Stimulated activated CD4-positive, alpha-beta T cell treated with anti-CD3 and anti-CD28 coated beads, Interleukin-2, amount 100 ng/mL, for 48 hours (primary cell): ENCODE measurements around the gene TSPO.

ENCODE experiments used
- DNase-seq, 2 donors: peaks; one replicate each; pipeline ENCODE4 v3.0.0-alpha.2; 2020

Gene TSPO

DNA sequence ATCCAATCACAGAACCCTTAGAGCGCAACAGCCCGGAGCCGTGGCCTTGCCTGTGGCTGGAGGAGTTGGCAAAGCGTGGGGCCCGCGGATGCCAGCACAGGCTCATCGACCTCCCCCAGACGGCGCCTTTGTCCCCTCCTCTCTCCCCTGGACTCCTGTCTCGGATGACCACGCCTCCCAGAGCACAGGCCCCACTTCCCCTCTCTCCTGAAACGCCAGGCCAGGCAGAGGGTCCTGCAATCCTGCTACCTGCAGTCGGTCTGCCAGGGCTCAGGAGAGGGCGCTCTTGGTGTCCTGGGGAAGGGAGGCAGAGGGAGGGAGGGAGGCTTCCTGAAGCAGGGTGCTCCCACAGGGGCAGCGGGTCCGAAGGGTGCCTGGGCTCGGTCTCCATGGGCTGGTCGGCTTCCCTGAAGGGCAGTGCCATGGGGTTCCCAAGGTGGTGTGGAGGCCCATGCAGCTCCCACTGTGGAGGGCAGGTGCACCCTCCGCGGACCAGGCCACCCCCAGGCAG is 52.2 kb downstream of the TSPO start:
- no peak for DNase-seq

DNA sequence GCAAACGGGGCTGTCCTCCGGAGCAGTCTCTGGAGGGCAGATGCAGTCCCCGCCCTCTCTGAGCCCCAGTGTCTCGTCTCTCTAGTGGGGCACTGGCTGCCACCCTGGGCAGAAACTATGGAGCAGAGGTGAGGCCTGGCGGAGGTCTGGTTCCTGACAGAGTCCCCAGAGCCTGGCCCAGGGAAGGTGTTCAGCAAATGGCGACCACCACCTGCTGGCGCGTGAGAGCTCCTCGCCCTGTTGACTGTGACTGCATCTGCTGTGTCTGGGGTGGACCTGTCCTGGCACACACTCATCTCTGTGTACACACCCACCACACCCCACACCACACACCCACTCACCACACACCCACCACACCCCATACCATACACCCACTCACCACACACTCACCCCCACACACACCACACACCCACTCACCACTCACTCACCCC is 53.9 kb downstream of the TSPO start:
- DNase-seq, result no peak

DNA sequence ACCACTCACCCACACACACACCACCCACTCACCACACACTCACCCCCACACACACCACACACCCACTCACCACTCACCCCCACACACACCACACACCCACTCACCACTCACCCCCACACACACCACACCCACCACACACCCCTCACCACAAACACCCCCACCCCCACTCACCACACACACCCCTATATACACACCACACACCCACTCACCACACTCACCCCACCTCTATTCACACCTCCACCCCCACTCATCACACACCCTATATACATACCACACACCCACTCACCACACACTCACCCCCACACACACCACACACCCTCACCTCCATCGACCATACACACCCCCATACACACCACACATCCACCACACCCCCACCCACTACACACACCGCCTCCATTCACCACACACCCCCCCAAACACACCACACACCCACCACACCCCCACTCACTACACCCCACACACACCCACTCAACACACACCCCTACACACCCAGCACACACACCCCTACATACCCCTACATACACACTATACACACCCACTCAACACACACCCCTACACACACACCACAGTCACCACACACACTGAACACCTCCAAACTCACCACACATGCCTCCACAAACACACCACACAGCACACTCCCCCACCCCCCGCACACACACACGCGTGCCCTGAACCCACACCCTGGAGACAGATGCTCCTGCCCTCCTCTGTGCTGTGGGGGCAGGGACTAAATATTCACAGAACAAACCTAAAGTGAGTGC is 54.6 kb downstream of the TSPO start:
- DNase-seq, result no peak

DNA sequence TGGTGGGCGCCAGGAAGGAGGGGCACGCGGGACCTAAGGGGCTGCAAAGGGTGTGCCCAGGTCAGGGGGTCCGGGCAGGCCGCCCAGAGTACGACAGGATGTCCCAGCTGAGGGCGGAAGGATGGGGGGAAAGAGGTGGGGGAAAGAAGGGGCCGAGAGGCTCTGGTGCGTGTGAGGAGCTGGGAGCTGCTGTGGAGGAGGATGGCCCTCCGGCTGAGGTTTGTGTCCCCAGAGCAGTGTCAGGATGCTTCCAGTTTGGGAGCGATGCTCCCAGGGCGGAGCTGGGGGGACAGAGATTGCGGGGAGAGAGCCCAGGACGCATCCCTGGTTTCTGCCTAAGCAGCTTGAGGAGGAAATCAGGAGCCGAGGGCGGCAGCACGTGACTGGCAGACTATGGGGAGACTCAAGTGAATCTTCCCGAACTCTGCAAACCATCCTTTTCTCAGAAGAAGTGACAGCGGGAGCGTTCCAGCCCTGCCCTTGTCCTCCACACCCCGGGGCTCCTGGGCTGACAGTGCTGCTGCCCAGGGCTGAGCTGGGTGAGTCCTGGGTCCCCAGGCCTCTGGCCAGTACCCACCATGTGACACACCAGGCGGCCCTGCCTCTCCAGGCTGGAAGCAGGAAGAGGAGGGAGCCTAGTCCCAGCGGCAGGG is 55.3 kb downstream of the TSPO start:
- DNase-seq, result no peak

DNA sequence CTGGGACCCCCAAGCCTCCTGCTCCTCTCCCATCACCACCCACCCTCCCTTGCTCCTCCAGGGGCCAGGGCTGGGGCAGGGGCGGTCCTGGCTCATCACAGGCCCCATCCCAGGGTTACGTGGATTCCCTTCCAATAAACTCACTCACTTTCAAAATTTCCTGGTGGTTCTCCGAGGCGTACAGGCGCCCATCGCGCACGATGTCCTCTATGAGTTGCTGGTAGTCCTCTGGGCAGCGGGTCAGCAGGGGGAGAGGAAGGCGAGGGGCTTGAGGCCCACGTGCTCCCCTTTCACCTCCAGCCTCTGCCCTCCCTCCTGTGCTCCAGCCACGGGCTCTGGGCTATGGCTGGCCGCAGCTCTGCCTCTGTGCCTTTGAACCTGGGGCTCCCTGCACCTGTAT is 56.0 kb downstream of the TSPO start:
- DNase-seq, result no peak

DNA sequence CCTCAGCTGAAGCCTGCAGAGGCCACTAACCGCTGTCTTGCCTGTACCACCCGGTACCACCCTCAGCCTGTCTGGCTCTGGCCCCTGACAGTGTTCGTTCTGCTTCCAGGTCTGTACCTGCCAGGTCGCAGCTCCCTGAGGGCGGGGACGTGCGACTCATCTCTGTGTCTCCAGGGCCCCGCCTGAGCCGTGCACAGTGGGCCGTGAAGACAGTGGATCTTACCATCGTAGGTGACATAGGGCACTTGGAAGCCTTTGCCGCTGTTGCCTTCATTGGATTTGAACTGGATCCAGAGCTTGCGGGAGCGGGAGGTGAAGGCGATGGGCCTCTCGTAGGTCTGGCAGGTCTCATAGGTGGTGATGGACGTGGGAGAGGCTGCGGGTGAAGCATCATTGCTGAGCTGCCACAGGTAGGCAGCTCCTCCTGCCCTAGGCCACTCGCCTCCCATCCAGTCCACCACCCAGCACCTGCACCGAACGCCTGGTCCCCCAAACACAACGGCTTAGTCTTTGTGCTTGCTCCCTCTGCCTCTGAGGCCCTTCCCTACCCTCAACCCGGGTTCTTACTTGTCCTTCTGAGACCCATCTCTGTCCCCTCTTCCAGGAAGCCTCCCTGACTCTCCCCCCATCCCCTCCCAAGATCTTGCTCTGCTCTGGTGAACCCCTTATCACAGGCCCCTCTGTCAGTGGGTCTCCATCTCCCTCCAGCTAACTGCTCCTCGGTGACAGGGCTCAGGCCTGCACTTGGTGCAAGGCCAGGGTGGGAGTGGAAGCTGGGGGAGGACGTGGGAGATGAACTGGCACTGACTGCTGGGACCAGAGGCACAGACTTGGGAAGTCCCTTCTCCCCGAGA is 56.7 kb downstream of the TSPO start:
- no peak for DNase-seq

DNA sequence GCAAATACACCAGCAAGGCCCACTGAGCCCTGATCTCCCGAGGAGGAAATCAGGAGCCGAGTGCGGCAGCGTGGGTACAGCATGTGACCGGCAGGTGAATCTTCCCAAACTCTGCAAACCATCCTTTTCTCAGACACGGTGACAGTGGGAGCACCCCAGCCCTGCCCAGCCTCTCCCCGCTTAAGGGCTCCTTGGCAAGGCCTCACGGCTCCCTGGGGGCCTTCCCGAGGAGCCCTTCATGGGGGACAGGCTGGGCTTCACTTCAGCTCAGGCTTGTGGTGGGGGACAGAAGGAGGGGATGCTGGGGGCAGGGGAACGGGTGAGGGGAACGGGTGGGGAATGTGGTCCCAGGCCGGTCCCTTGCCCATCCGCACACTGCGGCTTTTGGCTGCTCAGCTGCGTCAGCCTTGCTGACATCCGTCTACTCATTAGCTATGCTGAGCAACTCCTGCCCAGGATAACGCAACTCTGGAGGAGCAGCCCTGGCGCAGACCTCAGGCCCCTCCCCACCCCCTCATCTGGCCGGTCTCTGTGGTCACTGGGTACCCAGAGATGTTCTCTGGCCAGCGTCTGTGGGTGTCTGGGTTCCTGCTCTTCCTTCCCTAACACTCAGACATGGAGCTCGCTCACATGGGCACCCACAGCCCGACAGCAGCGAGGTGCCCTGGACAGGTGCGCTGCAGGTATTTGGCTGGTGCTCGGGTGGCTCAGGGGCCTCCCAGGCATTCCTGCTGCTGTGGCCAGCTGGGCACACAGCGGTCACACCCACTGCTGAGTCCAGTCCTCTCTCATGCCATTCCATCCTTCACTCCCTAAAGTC is 57.6 kb downstream of the TSPO start:
- no peak for DNase-seq

DNA sequence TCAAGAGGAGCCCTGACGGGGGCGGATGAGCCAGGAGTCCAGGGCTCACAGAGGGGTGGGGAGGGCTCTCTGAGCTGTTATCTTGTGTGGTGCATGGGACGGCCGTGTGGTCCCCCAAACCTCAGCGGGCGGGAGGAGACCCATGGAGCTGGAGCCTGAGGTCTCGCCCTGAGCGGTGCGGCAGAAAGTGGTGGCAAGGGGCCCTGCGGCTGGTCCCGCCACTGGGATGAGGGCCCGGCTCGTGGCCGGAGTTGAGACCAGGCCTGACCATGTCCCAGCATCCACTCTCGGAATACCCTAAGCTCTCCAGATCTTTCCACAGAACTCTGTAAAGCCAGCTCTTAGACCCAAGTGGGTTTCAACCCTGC is 58.1 kb downstream of the TSPO start:
- DNase-seq, result no peak

DNA sequence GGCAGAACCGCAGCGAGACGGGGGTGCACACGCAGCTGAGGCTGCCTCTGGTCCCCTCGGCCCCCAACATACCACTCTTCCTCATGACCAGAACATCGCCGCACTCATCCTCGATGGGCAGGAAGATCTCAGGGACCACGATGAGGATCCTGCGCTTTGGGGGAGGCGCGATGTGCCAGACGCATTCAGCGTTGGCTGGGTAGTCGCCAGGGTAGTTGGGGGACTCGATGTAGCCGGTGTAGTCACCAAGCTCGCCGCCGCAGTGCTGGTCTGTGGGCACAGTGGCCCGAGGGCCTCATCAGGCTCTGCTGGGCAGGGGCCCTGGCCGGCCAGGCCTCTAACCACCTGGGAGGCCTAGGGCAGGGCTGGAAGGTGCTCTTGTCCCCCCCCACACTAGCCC is 58.6 kb downstream of the TSPO start:
- DNase-seq, result no peak

DNA sequence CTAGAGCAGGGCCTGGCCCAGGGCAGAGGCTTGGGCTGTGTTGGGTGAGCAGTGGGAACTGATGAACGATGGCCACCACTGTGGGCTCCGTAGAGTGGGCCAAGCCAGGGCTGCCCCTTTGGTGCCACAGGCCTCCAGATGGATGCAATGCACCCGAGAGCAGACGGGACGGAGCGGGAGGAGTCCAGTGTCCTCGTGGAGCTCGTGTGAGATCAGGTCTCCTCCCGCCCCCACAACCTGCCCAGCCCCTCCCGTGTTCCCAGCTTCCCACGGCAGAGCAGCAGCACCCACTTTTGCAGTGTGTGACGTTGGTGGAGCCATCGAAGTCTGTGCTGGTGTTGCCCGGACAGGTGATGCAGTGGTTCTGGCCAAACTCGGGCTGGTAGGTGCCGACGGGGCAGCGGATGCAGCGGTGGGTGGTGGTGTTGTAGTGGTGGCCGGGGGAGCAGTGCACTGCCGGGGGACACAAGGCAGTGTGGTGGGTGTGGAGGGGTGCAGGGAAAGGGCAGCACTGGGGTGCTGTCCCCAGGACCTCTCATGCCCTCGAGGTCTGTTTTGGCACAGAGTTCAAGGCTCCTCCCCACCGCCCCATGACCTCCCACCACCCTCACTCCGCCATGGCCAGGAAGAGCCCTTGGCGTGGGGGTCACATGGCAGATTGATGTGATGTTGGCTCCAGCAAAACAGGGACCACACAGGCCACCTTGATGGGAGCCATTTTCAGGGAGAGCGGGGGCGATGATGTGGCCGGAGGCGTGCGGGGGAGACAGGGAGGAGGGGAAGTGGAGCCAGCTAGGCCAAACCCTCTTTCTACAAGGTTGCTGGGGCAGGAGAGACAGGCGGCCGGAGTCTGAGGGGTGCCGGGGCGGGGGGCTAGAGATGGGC is 59.5 kb downstream of the TSPO start:
- no peak for DNase-seq

DNA sequence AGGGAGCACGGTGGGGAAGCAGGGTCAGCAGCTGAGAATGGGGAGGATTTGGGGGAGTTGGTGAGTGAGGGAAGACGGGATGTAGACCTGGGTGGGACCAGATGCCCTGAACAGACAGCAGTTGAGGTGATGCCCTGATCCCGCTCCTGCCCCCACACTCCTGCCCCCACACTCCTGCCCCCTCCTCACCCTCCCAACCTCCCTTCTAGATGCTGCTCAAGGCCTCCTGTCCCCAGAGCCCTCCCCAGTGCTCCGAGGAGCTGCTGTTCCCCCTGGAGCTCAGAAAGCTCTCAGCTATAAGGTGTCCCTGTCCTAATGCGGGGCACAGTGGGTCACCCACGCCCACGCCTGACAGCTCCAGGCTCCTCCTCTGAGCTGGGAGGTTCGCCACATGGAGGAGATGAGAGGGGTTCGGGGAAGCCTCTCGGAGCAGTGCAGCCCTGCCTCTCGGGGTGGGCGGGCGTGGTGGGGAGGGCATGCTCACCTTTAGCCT is 60.6 kb downstream of the TSPO start:
- no peak for DNase-seq

DNA sequence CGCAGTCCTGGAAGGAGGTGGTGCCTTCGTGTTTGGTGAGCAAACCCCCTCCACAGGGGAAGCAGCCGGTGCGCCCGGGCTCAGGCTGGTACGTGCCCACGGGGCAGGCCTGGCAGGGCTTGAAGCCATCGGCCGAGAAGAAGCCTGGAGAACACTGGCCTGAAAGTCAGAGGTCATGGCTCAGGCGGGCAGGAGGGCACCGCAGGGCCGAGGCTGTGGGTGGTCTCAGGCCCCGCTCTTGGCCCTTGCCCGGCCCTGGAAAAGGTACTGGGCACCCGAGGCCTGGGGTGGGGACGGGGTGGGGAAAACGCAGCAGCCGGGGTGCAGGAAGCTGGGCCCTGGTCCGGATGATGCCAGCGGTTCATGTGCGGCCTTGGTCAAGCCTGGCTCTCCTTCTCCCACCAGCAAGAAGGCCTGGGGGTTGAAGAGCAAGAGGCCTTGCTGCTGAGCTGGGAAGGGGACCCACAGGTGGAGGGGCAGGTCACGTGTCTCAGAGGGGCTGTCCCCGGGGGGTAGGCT is 61.1 kb downstream of the TSPO start:
- no peak for DNase-seq
